Neutrophil (primary cell): Measurements from ENCODE around the gene AMN1.
"Not testable (repeated sequence)": the region's sequence is repeated elsewhere in the genome, so short reads cannot be mapped to it uniquely, and the experiment has no call there.

Experiments
- H3K27ac ChIP-seq: fragments of 200-600 bp; sonication (generic); 2 replicates; pipeline ENCODE4 v1.5.1; 2016; ENCODE audit warnings: mild to moderate bottlenecking, moderate library complexity
- H3K27me3 ChIP-seq: fragments of 200-600 bp; sonication (generic); 2 replicates; pipeline ENCODE4 v1.6.0; 2016; ENCODE audit warnings: mild to moderate bottlenecking
- H3K36me3 ChIP-seq: fragments of 200-600 bp; sonication (generic); 2 replicates; pipeline ENCODE4 v1.5.1; 2017
- H3K4me1 ChIP-seq, 2 experiments: fragments of 200-600 bp in 1 of 2; sonication (generic) in 1 of 2; 1 replicate in 1 of 2; 2 replicates in 1 of 2; pipeline versions ENCODE4 v1.5.1 to v1.6.1; 2013 to 2016; ENCODE audit warnings: low read depth in 1 of 2, low read length in 1 of 2, mild to moderate bottlenecking in 1 of 2, moderate library complexity in 1 of 2; ENCODE audit not compliant: control insufficient read depth in 1 of 2, insufficient read depth in 1 of 2
- H3K4me3 ChIP-seq, 2 experiments: fragments of 200-600 bp in 1 of 2; sonication (generic) in 1 of 2; 1 replicate in 1 of 2; 2 replicates in 1 of 2; pipeline ENCODE4 v1.5.1; 2013 to 2016; ENCODE audit warnings: low read depth in 1 of 2, low read length in 1 of 2, mild to moderate bottlenecking in 1 of 2, moderate library complexity in 1 of 2
- H3K9me3 ChIP-seq: fragments of 200-600 bp; sonication (generic); 2 replicates; pipeline ENCODE4 v1.5.1; 2016
- TF ChIP-seq, protein P1 (sequence below): fragments of 200-600 bp; sonication (generic); IDR thresholded peaks from 2 replicates; pipeline ENCODE4 v1.5.1; 2016; ENCODE audit warnings: antibody characterized with exemption

AMN1 gene

DNA sequence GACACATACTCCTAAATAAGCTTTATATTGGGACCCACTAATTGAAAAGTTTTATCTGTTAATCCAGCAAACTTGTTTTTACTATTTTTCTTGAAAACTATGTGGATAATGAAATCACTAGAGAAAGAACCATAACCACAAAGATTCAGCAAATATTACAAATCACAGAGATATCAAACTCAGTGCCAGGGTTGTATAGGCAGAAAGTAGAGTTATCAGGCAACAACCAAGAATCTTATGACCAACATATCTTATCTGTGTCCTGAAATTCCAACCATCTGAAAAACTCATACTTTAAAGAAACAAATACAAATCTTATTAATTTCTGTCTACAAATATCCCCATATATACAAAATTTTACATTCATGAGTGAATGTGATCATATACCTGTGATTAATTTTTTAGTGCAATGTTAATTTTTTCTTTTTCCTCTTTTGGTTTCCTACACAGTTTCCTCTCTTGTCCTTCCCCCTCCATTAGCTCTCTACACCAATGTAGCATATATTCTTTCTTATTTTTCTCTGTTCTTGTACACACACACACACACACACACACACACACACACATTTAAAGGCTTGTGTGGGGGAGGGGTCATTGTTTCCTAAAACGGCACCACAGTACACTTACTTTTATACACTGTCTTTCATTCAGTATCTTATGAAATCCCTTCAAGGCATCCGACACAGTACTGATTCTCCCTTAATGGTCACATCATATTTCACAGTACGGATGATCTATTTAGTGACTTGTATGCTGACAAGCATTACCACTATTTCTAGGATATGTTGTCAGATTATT is 18.6 kb downstream of the AMN1 start:
- TF ChIP-seq, protein P1, sequence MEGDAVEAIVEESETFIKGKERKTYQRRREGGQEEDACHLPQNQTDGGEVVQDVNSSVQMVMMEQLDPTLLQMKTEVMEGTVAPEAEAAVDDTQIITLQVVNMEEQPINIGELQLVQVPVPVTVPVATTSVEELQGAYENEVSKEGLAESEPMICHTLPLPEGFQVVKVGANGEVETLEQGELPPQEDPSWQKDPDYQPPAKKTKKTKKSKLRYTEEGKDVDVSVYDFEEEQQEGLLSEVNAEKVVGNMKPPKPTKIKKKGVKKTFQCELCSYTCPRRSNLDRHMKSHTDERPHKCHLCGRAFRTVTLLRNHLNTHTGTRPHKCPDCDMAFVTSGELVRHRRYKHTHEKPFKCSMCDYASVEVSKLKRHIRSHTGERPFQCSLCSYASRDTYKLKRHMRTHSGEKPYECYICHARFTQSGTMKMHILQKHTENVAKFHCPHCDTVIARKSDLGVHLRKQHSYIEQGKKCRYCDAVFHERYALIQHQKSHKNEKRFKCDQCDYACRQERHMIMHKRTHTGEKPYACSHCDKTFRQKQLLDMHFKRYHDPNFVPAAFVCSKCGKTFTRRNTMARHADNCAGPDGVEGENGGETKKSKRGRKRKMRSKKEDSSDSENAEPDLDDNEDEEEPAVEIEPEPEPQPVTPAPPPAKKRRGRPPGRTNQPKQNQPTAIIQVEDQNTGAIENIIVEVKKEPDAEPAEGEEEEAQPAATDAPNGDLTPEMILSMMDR: no peak
- H3K27me3 ChIP-seq: no peaks in the 10 kb centered on the region
- peaks cover 6% of the 10 kb centered on the region for H3K36me3 ChIP-seq
- no peak overlapping the region for H3K27ac ChIP-seq
- peaks cover 11 to 12% of the 10 kb centered on the region in 2 experiments for H3K4me1 ChIP-seq
- H3K4me3 ChIP-seq: no peak overlapping the region
- peaks cover 13% of the 10 kb centered on the region for H3K9me3 ChIP-seq

DNA sequence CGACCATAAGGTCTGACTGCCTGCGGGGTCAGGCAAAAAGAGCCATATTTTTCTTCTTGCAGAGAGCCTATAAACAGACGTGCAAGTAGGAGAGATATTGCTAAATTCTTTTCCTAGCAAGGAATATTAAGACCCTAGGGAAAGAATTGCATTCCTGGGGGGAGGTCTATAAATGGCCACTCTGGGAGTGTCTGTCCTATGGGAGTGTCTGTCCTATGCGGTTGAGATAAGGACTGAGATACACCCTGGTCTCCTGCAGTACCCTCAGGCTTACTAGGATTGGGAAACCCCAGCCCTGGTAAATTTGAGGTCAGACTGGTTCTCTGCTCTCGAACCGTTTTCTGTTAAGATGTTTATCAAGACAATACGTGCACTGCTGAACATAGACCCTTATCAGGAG is 20.7 kb downstream of the AMN1 start:
- not testable (repeated sequence) for H3K4me1 ChIP-seq, H3K27me3 ChIP-seq, H3K4me3 ChIP-seq, H3K27ac ChIP-seq, H3K36me3 ChIP-seq
- H3K9me3 ChIP-seq: peaks cover 13% of the 10 kb centered on the region

GRCh38 chr12:31705621-31706020 is 23.2 kb downstream of the AMN1 start:
- Histone ChIP-seq H3K27ac (no peak overlapping the region), H3K4me3 (no peak overlapping the region), H3K9me3 (peaks cover 13% of the 10 kb centered on the region), H3K27me3 (no peaks in the 10 kb centered on the region), H3K4me1 (no peaks in the 10 kb centered on the region), H3K36me3 (peaks cover 18% of the 10 kb centered on the region)
- TF ChIP-seq, protein P1: no peak

DNA sequence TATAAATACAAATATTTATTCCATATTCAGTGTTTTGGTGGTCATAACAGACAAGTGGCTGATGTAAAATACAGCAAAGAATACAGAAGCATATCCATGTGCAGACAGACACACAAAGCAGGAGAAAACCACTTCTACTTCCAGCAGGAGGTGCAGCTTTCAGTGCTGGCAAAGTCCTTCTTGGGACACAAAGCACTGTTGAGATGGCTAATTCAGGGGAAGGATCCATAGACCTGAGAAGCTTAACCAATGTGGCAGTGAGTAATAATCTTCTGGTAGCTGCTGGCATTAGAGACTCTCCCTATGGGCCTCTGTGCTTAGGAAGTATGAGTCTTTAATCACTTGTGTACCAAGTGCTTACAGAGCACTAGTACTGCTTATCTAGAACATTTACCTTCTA is 26.8 kb downstream of the AMN1 start:
- no peak overlapping the region for H3K4me3 ChIP-seq
- no peaks in the 10 kb centered on the region for H3K4me1 ChIP-seq
- H3K27me3 ChIP-seq: no peaks in the 10 kb centered on the region
- H3K36me3 ChIP-seq: peaks cover 46% of the 10 kb centered on the region
- no peak overlapping the region for H3K27ac ChIP-seq
- H3K9me3 ChIP-seq: no peaks in the 10 kb centered on the region
- TF ChIP-seq, protein P1: no peak

DNA sequence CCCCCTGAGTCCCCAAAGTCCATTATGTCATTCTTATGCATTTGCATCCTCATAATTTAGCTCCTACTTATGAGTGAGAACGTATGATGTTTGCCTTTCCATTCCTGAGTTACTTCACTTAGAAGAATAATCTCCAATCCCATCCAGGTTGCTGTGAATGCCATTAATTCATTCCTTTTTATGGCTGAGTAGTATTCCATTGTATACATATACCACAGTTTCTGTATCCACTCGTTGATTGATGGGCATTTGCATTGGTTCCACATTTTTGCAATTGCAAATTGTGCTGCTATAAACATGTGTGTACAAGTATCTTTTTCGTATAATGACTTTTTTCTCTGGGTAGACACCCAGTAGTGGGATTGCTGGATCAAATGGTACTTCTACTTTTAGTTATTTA is 38.9 kb downstream of the AMN1 start:
- not testable (repeated sequence) for H3K4me3 ChIP-seq, H3K27me3 ChIP-seq, H3K27ac ChIP-seq, H3K9me3 ChIP-seq
- peaks cover 17 to 27% of the 10 kb centered on the region in 2 experiments for H3K4me1 ChIP-seq
- H3K36me3 ChIP-seq: peaks cover 22% of the 10 kb centered on the region

DNA sequence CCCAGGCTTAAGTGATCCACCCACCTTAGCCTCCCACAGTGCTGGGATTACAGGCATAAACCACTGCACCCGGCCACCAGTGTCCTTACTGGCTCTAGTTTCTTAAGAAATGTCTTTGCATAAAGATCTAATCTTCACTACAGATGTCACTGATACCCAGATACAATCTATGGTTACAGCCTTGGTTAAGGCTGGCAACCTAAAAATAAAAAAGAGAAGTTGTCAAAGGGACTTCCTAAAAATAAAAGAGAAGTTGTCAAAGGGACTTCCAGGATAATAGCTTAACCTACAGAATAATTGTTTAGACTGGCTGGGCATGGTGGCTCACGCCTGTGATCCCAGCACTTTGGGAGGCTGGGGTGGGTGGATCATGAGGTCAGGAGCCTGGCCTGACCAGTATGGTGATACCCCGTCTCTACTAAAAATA is 41.7 kb downstream of the AMN1 start:
- Histone ChIP-seq H3K4me3 (peak overlapping the region in 1 of 2 experiments; percentile 49), H3K4me1 (peaks cover 17 to 30% of the 10 kb centered on the region in 2 experiments), H3K36me3 (peaks cover 9% of the 10 kb centered on the region), H3K27me3 (no peaks in the 10 kb centered on the region), H3K9me3 (no peaks in the 10 kb centered on the region), H3K27ac (peak overlapping the region; percentile 84)
- TF ChIP-seq, protein P1: no peak
